Ascending aorta (tissue), 2 donors: Measurements from ENCODE around the gene GRPR. TPM values are rescaled to one million over a fixed set of nuclear protein-coding genes. Genes with fewer than 3 reads are reported as not detected.

Experiments used
- DNase-seq, 2 donors: peaks; one replicate each; pipeline ENCODE4 v3.0.0-alpha.2; 2019; ENCODE audit warnings: low spot score in 2 of 2
- H3K27ac ChIP-seq, 2 donors: fragments of 200-600 bp; sonication (generic); one replicate each; pipeline ENCODE4 v1.5.1; 2016 to 2017; ENCODE audit warnings: mild to moderate bottlenecking in 1 of 2
- H3K27me3 ChIP-seq: fragments of 200-600 bp; sonication (generic); one replicate; pipeline ENCODE4 v1.5.1; 2017
- H3K36me3 ChIP-seq, 2 donors: fragments of 200-600 bp; sonication (generic); one replicate each; pipeline ENCODE4 v1.5.1; 2016
- H3K4me1 ChIP-seq, 2 donors: fragments of 200-600 bp; sonication (generic); one replicate each; pipeline ENCODE4 v1.5.1; 2016 to 2017; ENCODE audit warnings: mild to moderate bottlenecking in 1 of 2
- H3K4me3 ChIP-seq, 2 donors: fragments of 200-600 bp; sonication (generic); one replicate each; pipeline ENCODE4 v1.5.1; 2016 to 2017; ENCODE audit warnings: mild to moderate bottlenecking in 1 of 2
- H3K9me3 ChIP-seq, 2 donors: fragments of 200-600 bp; sonication (generic); one replicate each; pipeline ENCODE4 v1.5.1; 2016
- CTCF ChIP-seq, 3 experiments: fragments of 200-600 bp in 2 of 3; fragments of 450-650 bp in 1 of 3; sonication (generic) in 2 of 3; IDR thresholded peaks; one replicate each; pipeline ENCODE4 v1.5.1; 2016 to 2019; ENCODE audit warnings: antibody characterized with exemption in 3 of 3, mild to moderate bottlenecking in 1 of 3, moderate library complexity in 1 of 3
- intact Hi-C: fragments of 100-400 bp; cut with DNase I; formaldehyde crosslinking; loops from one replicate; pipeline ENCODE4 v1.15.1; 2023
- total RNA-seq: library from RNA; depleted of rRNA; stranded (reverse); fragments of >200 nt; gene quantifications from one replicate; pipeline ENCODE4 v1.1.0, GENCODE V29; 2016

Gene GRPR
- total RNA-seq, 1 donor from 2014 or later = 1.7 TPM

DNA sequence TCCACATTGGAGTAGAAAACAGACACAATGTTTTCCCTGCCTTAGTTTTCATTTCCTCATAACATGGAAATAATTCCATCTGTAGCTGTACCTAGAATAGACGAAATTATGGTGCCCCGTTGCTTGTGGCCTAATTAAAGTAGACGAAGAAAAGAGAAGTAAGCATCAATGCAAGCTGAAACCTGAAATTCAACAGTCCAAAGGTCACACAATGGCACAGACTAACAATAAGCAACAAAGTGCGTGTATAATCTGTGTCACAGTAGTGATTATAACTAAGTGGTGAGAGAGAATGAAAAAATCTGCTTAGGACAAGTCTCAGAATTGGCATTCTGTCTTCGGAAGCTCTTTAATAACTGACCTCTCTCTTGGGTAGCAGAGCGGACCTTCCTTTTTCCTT is 68.2 kb downstream of the GRPR start:
- no peaks in the 10 kb centered on the region for H3K9me3 ChIP-seq
- H3K4me1 ChIP-seq = no peaks in the 10 kb centered on the region
- intact Hi-C loops = no loop called here
- no peaks in the 10 kb centered on the region for H3K36me3 ChIP-seq
- no peak overlapping the region for H3K4me3 ChIP-seq
- no peak for DNase-seq
- no peak for TF ChIP-seq CTCF (IDR thresholded peaks at IDR 0.05)
- H3K27ac ChIP-seq = no peak overlapping the region
- no peaks in the 10 kb centered on the region for H3K27me3 ChIP-seq

GRCh38 chrX:16196829-16197228 is 73.5 kb downstream of the GRPR start:
- no peak for DNase-seq
- no peak overlapping the region for H3K27ac ChIP-seq

GRCh38 chrX:16199343-16199742 is 76.0 kb downstream of the GRPR start:
- intact Hi-C loops = no loop called here
- H3K4me3 ChIP-seq = no peak overlapping the region
- H3K27me3 ChIP-seq = no peaks in the 10 kb centered on the region
- no peaks in the 10 kb centered on the region for H3K4me1 ChIP-seq
- TF ChIP-seq CTCF (IDR thresholded peaks at IDR 0.05) = no peak
- DNase-seq = no peak
- no peaks in the 10 kb centered on the region for H3K36me3 ChIP-seq
- no peak overlapping the region for H3K27ac ChIP-seq
- no peaks in the 10 kb centered on the region for H3K9me3 ChIP-seq

More at GRCh38 chrX:16196829-16197228, 73.5 kb downstream of the GRPR start:
- no peak for TF ChIP-seq CTCF (IDR thresholded peaks at IDR 0.05)
- Histone ChIP-seq H3K27me3 (no peaks in the 10 kb centered on the region), H3K4me3 (no peak overlapping the region), H3K36me3 (no peaks in the 10 kb centered on the region), H3K4me1 (no peaks in the 10 kb centered on the region), H3K9me3 (no peaks in the 10 kb centered on the region)
- intact Hi-C loops = no loop called here

DNA sequence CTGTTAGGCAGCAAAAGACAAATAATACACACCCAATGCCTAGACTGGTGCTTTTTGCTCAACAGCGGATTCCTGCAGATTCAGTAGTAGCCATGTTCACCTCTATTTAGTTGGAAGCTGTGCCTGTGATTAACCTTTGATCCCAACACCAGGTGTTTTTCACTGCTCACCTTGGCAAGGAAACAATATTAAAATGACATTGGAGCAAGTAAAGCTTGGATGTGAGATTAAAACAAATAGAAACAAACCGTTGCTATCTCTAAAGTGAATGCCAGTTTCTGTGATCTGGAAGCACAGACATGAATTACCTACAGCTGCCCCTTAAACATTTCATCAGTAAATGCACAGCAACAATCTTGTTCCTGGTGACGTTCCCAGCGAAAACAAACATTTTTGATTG is 79.6 kb downstream of the GRPR start:
- intact Hi-C loops = no loop called here
- H3K36me3 ChIP-seq = no peaks in the 10 kb centered on the region
- H3K27me3 ChIP-seq = no peaks in the 10 kb centered on the region
- TF ChIP-seq CTCF (IDR thresholded peaks at IDR 0.05) = no peak
- no peaks in the 10 kb centered on the region for H3K4me1 ChIP-seq
- no peak overlapping the region for H3K4me3 ChIP-seq
- DNase-seq = no peak
- H3K9me3 ChIP-seq = no peaks in the 10 kb centered on the region
- H3K27ac ChIP-seq = no peak overlapping the region

Other genes with a start within 250 kb of the GRPR start
- gene MAGEB17, start 43.9 kb downstream of the GRPR start, total RNA-seq = not detected